Activated effector memory CD4-positive, alpha-beta T cell treated with Interleukin-2 at 50 U/mL for 16 hours (primary cell): ENCODE results near the gene TBX21.

Experiments used
- DNase-seq: peaks from one replicate; pipeline ENCODE4 v3.0.0-alpha.2; 2020

Gene TBX21

GRCh38 chr17:47714773-47715396, 18.2 kb upstream of the TBX21 start:
- no peak for DNase-seq

DNA sequence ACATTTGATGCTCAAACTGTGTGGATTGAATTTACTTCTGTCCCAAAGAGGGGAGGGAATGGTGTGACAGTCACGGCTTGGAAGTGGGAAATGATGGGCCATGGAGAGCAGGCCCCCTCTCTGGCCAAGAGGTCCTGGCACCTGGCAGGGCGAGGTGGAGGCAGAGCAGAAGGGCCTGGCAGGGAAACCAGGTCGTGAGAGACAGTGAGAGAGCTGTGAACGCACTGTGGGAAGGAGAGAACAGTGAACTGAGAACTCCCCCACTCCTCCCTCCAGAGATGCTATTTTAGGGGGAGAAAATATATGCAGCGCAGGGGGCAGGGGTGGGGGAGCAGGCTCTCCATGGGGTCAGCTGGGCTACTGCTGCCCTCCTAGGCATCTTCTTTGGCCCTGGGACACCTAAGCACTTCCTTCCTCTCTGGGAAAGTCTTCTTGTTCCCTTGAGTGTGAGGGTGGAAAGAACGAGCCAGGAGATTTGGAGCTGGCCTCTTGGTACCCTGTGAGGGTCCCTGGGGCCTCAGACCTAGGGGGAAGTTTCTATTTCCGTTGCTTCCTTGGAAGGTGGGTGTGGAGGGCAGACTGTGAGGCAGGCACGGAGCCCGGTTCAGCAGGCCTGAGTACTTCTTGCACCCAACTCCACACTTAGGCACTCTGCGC, 17.2 kb upstream of the TBX21 start:
- no peak for DNase-seq

DNA sequence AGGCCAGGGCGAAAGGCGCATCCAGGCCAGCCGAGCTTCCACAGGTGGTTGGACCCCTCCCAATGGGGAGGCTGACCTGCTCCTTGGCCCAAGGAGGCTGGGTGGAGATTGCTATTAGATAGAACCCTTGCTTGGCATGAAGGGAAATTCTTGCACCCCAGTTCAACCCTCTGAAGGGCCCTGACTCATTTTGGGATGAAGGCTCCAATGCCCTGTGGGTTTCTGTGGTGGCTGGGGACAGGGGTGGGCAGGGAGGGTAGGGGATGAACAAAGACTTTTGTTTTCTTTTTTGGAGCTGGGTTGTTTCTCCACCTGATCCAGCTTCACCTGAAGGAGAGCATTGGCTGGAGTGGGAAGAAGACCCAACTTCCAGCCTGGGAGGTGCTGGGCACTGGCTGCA, 16.7 kb upstream of the TBX21 start:
- DNase-seq = no peak

GRCh38 chr17:47717261-47717697, 15.8 kb upstream of the TBX21 start:
- no peak for DNase-seq

DNA sequence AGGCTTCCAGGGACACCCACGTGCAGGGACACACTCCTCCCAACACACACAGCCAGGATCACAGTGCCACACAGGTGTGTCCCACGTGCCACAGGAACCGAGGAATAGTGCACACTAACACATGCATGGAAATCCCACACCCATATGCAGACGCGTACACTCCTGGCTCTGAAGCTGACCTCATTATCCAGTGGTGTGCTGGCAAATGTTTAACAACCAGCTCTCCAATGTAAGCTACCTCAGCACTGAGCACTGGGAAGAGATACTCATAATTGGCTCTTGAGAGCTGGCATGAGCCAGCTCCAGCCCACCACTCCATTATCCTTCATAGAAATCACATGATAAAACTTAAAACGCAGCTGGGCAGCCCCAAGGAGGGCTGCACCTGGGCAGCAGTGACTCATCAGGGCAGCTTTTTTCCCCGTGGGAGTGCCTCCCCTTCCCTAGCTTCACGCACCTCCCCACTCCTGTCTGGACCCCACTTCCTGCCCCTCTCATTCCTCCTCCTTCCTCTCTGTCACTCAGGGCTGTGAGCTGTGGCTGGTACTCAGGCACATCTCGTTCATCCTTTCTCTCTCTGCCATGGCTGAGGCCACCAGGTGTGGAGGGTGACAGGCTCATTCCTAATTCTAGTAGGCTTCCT, 14.9 kb upstream of the TBX21 start:
- DNase-seq = no peak

DNA sequence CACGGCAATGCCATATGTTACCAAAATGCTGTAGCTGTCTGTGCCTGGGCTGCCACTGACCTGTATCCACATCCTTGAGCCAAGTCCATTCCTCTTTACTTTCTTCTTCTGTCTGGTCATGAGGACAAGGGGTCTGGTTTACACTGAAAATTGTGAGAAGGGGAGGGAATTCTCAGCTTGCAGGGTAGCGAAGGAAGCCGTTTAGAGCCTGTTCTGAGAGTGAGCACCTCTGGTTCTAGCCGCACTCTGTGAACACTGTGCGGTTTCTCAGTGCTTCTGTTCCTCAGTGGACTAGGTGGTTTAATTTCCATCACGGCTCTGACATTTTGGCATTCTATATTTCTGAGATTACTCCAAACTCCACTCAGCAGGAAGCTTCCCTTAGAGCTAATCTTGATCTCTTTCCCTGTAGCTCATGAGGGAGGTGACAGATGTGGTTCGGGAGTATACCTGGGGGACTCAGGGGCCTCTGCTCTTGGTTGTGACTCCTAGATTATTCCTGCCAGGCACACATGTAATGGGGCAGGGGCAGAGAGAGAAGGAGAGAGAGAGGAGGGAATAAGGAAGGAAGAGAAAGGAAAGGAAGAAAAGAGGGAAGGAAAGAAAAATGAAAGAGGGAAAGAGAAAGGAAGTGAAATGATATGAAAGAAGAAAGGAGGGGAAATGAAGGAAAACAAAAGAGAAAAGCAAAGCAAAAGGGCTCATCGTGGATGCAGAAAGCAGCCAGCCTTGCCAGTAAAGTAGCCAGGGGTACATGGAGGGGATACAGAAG, 14.2 kb upstream of the TBX21 start:
- DNase-seq = no peak

- DNase-seq = no peak
Observed at GRCh38 chr17:47719411-47720152, 13.5 kb upstream of the TBX21 start.

GRCh38 chr17:47720196-47720595, 12.8 kb upstream of the TBX21 start:
- no peak for DNase-seq

DNA sequence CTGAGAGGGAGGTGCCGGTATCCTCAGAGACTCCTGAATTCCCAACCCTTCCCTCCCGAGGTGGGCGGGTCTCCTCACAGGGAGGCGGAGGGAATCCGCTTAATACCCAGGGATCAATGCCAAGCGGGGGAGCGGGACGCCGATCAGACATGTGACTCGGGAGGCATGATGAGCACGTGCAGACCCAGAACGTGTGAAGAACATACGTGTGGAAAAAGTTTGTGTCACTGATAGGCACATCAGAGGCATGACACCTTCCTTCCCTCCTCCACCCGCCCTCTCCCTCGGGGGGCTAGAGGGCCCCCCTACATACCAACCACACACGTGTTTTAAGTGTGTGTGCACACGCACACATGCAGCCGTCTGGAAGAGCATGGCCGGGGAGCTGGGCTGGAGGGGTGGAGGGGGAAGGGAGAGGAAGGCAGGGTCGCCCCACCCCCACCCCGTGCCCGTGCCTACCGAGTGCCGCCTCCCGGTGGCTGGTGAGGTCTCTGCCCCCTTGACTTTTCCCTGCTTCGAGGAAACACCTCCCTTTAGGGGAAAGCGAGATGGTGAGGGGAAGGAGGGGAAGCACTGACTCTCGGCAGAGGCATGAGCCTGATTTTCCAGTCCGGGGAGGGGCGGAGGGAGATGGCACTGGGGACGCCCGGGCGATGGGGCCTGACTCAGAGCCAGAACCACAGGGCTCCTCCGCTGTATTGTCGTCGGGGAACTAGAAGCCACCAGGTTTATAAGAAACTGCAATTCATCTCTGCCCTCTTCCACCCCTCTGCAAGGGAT, 12.1 kb upstream of the TBX21 start:
- DNase-seq = peak; percentile 64

GRCh38 chr17:47721725-47722124, 11.3 kb upstream of the TBX21 start:
- DNase-seq = no peak

GRCh38 chr17:47724705-47725104, 8.3 kb upstream of the TBX21 start:
- no peak for DNase-seq

- no peak for DNase-seq
Observed at GRCh38 chr17:47725446-47726111, 7.5 kb upstream of the TBX21 start.

- no peak for DNase-seq
Observed at GRCh38 chr17:47726796-47727703, 6.0 kb upstream of the TBX21 start.

DNA sequence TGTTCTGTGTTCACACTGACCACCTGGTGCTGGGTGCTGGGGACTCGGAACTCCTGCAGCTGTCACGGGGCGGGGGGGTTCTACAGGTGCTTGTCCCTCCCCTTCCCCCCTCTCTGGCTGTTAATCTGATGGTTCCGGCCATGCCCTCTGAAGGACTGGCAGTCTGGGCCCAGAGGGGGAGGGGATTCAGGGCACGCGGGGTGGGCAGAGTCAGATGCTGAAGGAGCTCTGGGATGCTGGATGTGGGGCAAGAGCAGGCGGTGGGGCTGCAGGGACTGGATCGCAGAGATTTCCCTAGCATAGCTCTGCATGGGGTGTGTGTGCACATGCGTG, 5.4 kb upstream of the TBX21 start:
- DNase-seq = no peak

- DNase-seq = no peak
Observed at GRCh38 chr17:47728214-47728877, 4.7 kb upstream of the TBX21 start.

DNA sequence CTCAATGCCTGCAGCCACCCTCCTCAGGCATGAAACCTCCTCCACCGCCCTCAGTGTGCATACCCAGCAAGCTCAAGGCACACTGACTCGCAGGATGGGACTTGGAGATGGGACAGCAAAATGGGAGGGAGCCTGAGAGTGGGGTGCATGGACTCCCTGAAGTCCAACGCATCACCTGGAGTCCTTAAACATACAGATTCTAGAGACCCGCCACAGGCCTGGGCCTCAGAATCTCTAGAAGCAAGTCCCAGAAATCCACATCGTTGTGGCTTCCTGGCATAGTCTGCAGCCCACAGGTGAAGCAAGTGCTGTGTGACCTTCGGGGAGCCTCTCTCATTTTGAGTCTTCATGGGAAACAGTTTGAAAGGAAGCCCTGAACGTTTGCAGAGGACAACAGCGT, 3.6 kb upstream of the TBX21 start:
- DNase-seq = no peak

GRCh38 chr17:47730681-47731080, 2.4 kb upstream of the TBX21 start:
- DNase-seq = no peak

- no peak for DNase-seq
Observed at GRCh38 chr17:47731396-47731795, 1.6 kb upstream of the TBX21 start.

DNA sequence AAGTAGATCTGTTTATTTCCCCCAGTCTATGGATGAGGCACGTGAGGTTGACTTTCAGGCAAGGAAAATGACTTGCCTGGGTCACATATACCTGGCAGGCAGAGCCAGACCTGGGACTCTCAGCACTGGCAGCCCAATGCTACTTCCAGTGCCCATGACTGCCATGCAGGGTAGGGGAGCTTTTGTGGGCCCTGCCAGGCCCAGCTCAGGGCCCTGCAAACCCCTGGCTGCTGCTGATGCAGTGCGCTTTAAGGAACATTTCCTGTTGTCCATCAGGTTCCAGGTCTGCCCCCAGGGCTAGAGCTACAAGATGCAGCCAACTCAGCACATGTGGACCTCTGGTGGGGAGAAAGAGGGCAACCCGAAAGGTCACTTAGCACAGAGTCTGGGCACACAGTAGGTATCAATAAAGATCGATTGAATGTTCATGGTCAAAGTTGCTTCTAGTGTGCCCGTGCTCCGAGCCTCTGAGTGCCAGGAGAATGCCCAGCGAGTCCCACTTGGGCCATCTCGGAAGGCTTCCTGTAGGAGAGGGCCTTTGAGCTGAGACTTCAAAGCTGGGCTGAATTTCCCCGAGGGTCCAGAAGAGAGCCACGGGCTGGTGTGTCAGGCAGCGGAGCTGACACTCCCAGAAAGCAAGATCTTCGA, 513 bp upstream of the TBX21 start:
- no peak for DNase-seq
